A549 (cell line): Measurements from ENCODE around the gene RGL1. TPM values are rescaled to one million over a fixed set of nuclear protein-coding genes. Genes with fewer than 3 reads are reported as not detected.

Experiments used
- ATAC-seq, 2 experiments: fragments of 200-7000 bp in 1 of 2; fragments of >200 bp in 1 of 2; cut with Nextera tagmentation in 1 of 2; cut with Tn5 transposase in 1 of 2; 3 replicates each; pipeline versions ENCODE4 v1.8.0 to v1.9.1; 2018 to 2020; ENCODE audit warnings: mild to moderate bottlenecking in 1 of 2, moderate library complexity in 1 of 2
- CTCF ChIA-PET: fragments of 300-600 bp; sonication (Branson Sonifier 250); formaldehyde crosslinking; extraction: SDS; loops from one replicate; lab custom pipeline; 2021; ENCODE audit warnings: antibody characterized with exemption, inconsistent platforms; lab: Yijun Ruan, JAX
- POLR2A ChIA-PET: fragments of 350-600 bp; formaldehyde crosslinking; extraction: SDS; loops from one replicate; lab custom pipeline; 2021; ENCODE audit warnings: antibody characterized with exemption, inconsistent platforms; lab: Yijun Ruan, JAX
- DNase-seq, 2 experiments: peaks; one replicate each; pipeline versions ENCODE4 v3.0.0 to v3.0.0-alpha.2; 2011 to 2016; ENCODE audit warnings: low read depth in 1 of 2, low spot score in 1 of 2
- FAIRE-seq: peaks from 2 replicates; lab custom pipeline; 2011; peaks lifted over from hg19 to GRCh38; lab: Jason Lieb, UNC
- H3K27ac ChIP-seq, 2 experiments: fragments of >200 bp; sonication (Bioruptor Twin); formaldehyde crosslinking; 3 replicates each; pipeline ENCODE4 v1.5.1; 2016 to 2017
- H3K4me1 ChIP-seq: fragments of >200 bp; sonication (Bioruptor Twin); formaldehyde crosslinking; 3 replicates; pipeline ENCODE4 v1.6.1; 2016
- H3K4me2 ChIP-seq: fragments of >200 bp; sonication (Bioruptor Twin); formaldehyde crosslinking; 3 replicates; pipeline ENCODE4 v1.6.1; 2016
- H3K4me3 ChIP-seq: fragments of >200 bp; sonication (Bioruptor Twin); formaldehyde crosslinking; 3 replicates; pipeline ENCODE4 v1.5.1; 2016
- H3K9me3 ChIP-seq: fragments of >200 bp; sonication (Bioruptor Twin); formaldehyde crosslinking; 3 replicates; pipeline ENCODE4 v1.6.1; 2016
- ATOH8 ChIP-seq: fragments of 250-450 bp; sonication (Bioruptor Pico); IDR thresholded peaks from 2 replicates; pipeline ENCODE4 v1.5.0; 2020; ENCODE audit warnings: low read depth, mild to moderate bottlenecking, moderate library complexity
- CBX2 ChIP-seq: fragments of 200-600 bp; sonication (generic); IDR thresholded peaks from 2 replicates; pipeline ENCODE4 v1.6.1; 2016; ENCODE audit warnings: low read depth, mild to moderate bottlenecking, borderline replicate concordance
- CEBPB ChIP-seq, 2 experiments: fragments of >200 bp in 1 of 2; sonication (Bioruptor Twin) in 1 of 2; formaldehyde crosslinking in 1 of 2; IDR thresholded peaks; 2 replicates each; pipeline ENCODE4 v1.6.1; 2012 to 2016
- CHD4 ChIP-seq: fragments of 200-600 bp; sonication (generic); IDR thresholded peaks from 2 replicates; pipeline ENCODE4 v1.6.1; 2016; ENCODE audit warnings: antibody characterized with exemption, mild to moderate bottlenecking, borderline replicate concordance
- ELK1 ChIP-seq: fragments of 150-350 bp; IDR thresholded peaks from 2 replicates; pipeline ENCODE4 v1.6.1; 2014; ENCODE audit warnings: low read depth, mild to moderate bottlenecking, low read length
- ESRRA ChIP-seq: fragments of 150-350 bp; IDR thresholded peaks from 2 replicates; pipeline ENCODE4 v1.6.1; 2014; ENCODE audit warnings: mild to moderate bottlenecking, low read length, borderline replicate concordance
- FOSB ChIP-seq: fragments of 250-450 bp; sonication (Bioruptor Pico); IDR thresholded peaks from 2 replicates; pipeline ENCODE4 v1.5.0; 2020; ENCODE audit warnings: mild to moderate bottlenecking, moderate library complexity
- HEYL ChIP-seq: fragments of 250-450 bp; sonication (Bioruptor Pico); IDR thresholded peaks from 2 replicates; pipeline ENCODE4 v1.8.0; 2021; ENCODE audit warnings: mild to moderate bottlenecking, moderate library complexity
- HOXB13 ChIP-seq: fragments of 250-450 bp; sonication (Bioruptor Pico); IDR thresholded peaks from 2 replicates; pipeline ENCODE4 v1.5.0; 2020; ENCODE audit warnings: low read depth, mild to moderate bottlenecking, moderate library complexity
- HOXB5 ChIP-seq: fragments of 250-450 bp; sonication (Bioruptor Pico); IDR thresholded peaks from 2 replicates; pipeline ENCODE4 v1.5.0; 2020; ENCODE audit warnings: mild to moderate bottlenecking, moderate library complexity
- JUNB ChIP-seq: fragments of >200 bp; sonication (Bioruptor Twin); formaldehyde crosslinking; IDR thresholded peaks from 2 replicates; pipeline ENCODE4 v1.6.1; 2016
- MAX ChIP-seq: IDR thresholded peaks from 2 replicates; pipeline ENCODE4 v1.6.1; 2012
- NFE2L2 ChIP-seq: fragments of 150-350 bp; conservative IDR thresholded peaks from 2 replicates; pipeline ENCODE4 v1.6.1; 2014; ENCODE audit warnings: low read length
- NPAS2 ChIP-seq: fragments of 250-450 bp; sonication (Bioruptor Pico); IDR thresholded peaks from 2 replicates; pipeline ENCODE4 v1.8.0; 2022; ENCODE audit warnings: mild to moderate bottlenecking, moderate library complexity, borderline replicate concordance
- NR3C1 ChIP-seq: fragments of >200 bp; sonication (Bioruptor Twin); formaldehyde crosslinking; IDR thresholded peaks from 3 replicates; pipeline ENCODE4 v1.6.1; 2017
- PBX3 ChIP-seq: IDR thresholded peaks from 2 replicates; pipeline ENCODE4 v1.6.1; 2012
- PHF8 ChIP-seq: fragments of 200-600 bp; sonication (generic); IDR thresholded peaks from 2 replicates; pipeline ENCODE4 v1.6.1; 2016; ENCODE audit warnings: low read depth, mild to moderate bottlenecking, antibody characterized with exemption, moderate library complexity, borderline replicate concordance
- POLR2A ChIP-seq: IDR thresholded peaks from 2 replicates; pipeline ENCODE4 v1.6.1; 2012; ENCODE audit warnings: mild to moderate bottlenecking, low read length
- POLR2AphosphoS2 ChIP-seq: conservative IDR thresholded peaks from 2 replicates; pipeline ENCODE4 v1.6.1; 2012; ENCODE audit warnings: low read length, improper control_type of control experiment, inconsistent platforms
- RAD21 ChIP-seq, 2 experiments: fragments of >200 bp in 1 of 2; sonication (Bioruptor Twin) in 1 of 2; formaldehyde crosslinking in 1 of 2; IDR thresholded peaks in 1 of 2; conservative IDR thresholded peaks in 1 of 2; 2 replicates in 1 of 2; 3 replicates in 1 of 2; pipeline ENCODE4 v1.6.1; 2012 to 2018; ENCODE audit warnings: inconsistent platforms in 1 of 2
- SREBF2 ChIP-seq: fragments of 450-650 bp; IDR thresholded peaks from 2 replicates; pipeline ENCODE4 v1.6.1; 2014; ENCODE audit warnings: mild to moderate bottlenecking, moderate library complexity
- TFCP2L1 ChIP-seq: fragments of 250-450 bp; sonication (Bioruptor Pico); IDR thresholded peaks from 2 replicates; pipeline ENCODE4 v1.5.0; 2021; ENCODE audit warnings: mild to moderate bottlenecking
- TP53 ChIP-seq: fragments of 250-450 bp; sonication (Bioruptor Pico); IDR thresholded peaks from 2 replicates; pipeline ENCODE4 v1.5.0; 2021; ENCODE audit warnings: mild to moderate bottlenecking, moderate library complexity
- ZNF302 ChIP-seq: fragments of 250-450 bp; sonication (Bioruptor Pico); IDR thresholded peaks from 2 replicates; pipeline ENCODE4 v1.9.0; 2021; ENCODE audit warnings: inconsistent platforms, mild to moderate bottlenecking, moderate library complexity
- WGBS: methylation state at CpG from one replicate; pipeline ENCODE4 v1.1.6; 2017; ENCODE audit errors: missing lambda C conversion rate; 5-methylcytosine and 5-hydroxymethylcytosine counted together
- polyA plus RNA-seq, 4 experiments: library from polyadenylated mRNA; depleted of rRNA in 3 of 4; stranded (reverse); fragments of >200 nt; fragmentation: RNase III in 1 of 4; extraction: RNeasy Plus Mini Kit Qiagen cat#74134 plus additional on column Dnase treatment in 1 of 4; gene quantifications; 2 replicates in 3 of 4; 3 replicates in 1 of 4; pipeline ENCODE4 v1.2.3, GENCODE V29; 2011 to 2017

The RGL1 gene
- polyA plus RNA-seq, 2 of the 4 experiments (the other 2 are of a cell fraction), result 1.0 to 3.8 TPM

GRCh38 chr1:183942933-183943693, 138.2 kb downstream of the RGL1 start:
- TF ChIP-seq TFCP2L1 (CRISPR knock-in tag) (no peak), MAX (no peak), ATOH8 (CRISPR knock-in tag) (no peak), NFE2L2 (no peak), NR3C1 (no peak), RAD21 (conservative IDR thresholded peaks at IDR 0.05 in 1 of 2, IDR thresholded peaks at IDR 0.05 in 1 of 2) (no peak), PBX3 (no peak), HEYL (CRISPR knock-in tag) (no peak), TP53 (no peak), ELK1 (no peak), CEBPB (IDR thresholded peaks at IDR 0.05) (no peak), POLR2A (no peak), CHD4 (no peak)
- ATAC-seq (peak; percentile 72; a peak in 5 of 6 replicates), FAIRE-seq (no peak), DNase-seq (peak in 1 of 2 experiments; percentile 37)
- no peak overlapping the region for H3K4me3 ChIP-seq
- no peaks in the 10 kb centered on the region for H3K4me1 ChIP-seq
- H3K9me3 ChIP-seq, result no peaks in the 10 kb centered on the region
- CTCF ChIA-PET, result interaction anchor here (0.8 to 2.4 kb wide), 3 partner anchors 16 to 28 kb away, joined by 3 to 15 read pairs (median 8); no protein-coding TSS in a partner anchor
- WGBS, result 44% methylated on average over 5 of the region's 5 CpGs
- no peak overlapping the region for H3K27ac ChIP-seq
- POLR2A ChIA-PET, result no interaction called here
- no peak overlapping the region for H3K4me2 ChIP-seq

- no peak for DNase-seq
- no peak for FAIRE-seq
- H3K27ac ChIP-seq, result no peak overlapping the region
- TF ChIP-seq ZNF302 (CRISPR knock-in tag) (no peak), PHF8 (no peak), ESRRA (no peak), NR3C1 (no peak), JUNB (no peak), HOXB5 (CRISPR knock-in tag) (no peak), HEYL (CRISPR knock-in tag) (no peak), FOSB (no peak), CBX2 (no peak), POLR2AphosphoS2 (no peak), SREBF2 (no peak), NFE2L2 (no peak), HOXB13 (CRISPR knock-in tag) (no peak), NPAS2 (CRISPR knock-in tag) (no peak)
- no peaks in the 10 kb centered on the region for H3K9me3 ChIP-seq
- H3K4me2 ChIP-seq, result no peak overlapping the region
- H3K4me1 ChIP-seq, result no peaks in the 10 kb centered on the region
- H3K4me3 ChIP-seq, result no peak overlapping the region
- ATAC-seq, result no peak
- ChIA-PET CTCF (no interaction called here), POLR2A (interaction anchor here (0.6 kb wide), 1 partner anchor 311 kb away, joined by 3 read pairs; no protein-coding TSS in a partner anchor)
- 44% methylated on average over 4 of the region's 4 CpGs for WGBS
Observed at GRCh38 chr1:183945428-183946319, 140.8 kb downstream of the RGL1 start.
